ENCODE data around the gene TMEM38B. TPM values are rescaled to one million over a fixed set of nuclear protein-coding genes. Genes with fewer than 3 reads are reported as not detected.

Gene TMEM38B
- polyA plus RNA-seq, 1 of the 3 experiments (the other 2 are of a cell fraction) = 6.8 TPM

DNA sequence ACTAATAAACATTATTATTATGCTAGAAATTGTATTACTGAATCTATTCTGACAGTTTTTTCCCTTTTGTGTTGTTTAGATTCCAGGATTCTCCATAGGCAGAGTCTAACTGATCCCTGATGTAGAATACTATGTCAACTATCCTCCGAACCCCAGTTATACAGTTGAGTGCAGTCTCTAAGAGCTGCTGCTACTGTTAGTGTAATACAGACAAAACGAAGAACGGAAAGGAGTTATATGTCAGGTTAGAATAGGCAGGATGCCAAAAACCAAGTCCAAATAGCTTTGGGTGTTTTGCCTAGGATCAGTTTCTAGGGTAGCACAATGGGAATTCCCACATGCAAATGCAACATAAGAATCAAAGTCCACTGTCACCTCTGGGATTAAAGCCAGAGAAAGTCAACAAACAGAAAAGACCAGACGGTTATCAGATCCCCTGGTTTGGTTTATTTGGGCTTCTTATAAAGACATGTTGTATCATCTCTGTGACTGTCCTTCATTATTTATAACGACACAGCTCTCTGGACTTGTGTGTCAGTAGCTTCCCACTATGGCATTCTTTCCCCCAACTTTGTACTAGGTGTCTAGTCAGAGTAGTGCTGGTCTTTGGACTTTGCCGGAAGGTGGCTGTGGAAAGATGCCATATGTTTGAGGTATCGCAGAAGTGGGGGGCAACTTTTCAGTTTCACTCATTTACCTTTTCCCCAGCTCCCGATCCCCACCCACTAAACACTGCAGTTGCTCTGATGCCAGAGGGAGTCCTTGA lies 14.9 kb upstream of the TMEM38B start (continued):
- no peak for TF ChIP-seq EZH2phosphoT487 (IDR thresholded peaks at IDR 0.05; ENCODE audit: borderline replicate concordance, low read depth)
- no peak for TF ChIP-seq NFIC (IDR thresholded peaks at IDR 0.05; ENCODE audit: borderline replicate concordance)
- TF ChIP-seq MAX (IDR thresholded peaks at IDR 0.05; ENCODE audit: low read depth) = no peak
- TF ChIP-seq, protein P1, sequence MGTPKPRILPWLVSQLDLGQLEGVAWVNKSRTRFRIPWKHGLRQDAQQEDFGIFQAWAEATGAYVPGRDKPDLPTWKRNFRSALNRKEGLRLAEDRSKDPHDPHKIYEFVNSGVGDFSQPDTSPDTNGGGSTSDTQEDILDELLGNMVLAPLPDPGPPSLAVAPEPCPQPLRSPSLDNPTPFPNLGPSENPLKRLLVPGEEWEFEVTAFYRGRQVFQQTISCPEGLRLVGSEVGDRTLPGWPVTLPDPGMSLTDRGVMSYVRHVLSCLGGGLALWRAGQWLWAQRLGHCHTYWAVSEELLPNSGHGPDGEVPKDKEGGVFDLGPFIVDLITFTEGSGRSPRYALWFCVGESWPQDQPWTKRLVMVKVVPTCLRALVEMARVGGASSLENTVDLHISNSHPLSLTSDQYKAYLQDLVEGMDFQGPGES (IDR thresholded peaks at IDR 0.05; ENCODE audit: low read depth, low read length) = no peak
- TF ChIP-seq MEF2A (IDR thresholded peaks at IDR 0.05; ENCODE audit: borderline replicate concordance, low read depth) = no peak

DNA sequence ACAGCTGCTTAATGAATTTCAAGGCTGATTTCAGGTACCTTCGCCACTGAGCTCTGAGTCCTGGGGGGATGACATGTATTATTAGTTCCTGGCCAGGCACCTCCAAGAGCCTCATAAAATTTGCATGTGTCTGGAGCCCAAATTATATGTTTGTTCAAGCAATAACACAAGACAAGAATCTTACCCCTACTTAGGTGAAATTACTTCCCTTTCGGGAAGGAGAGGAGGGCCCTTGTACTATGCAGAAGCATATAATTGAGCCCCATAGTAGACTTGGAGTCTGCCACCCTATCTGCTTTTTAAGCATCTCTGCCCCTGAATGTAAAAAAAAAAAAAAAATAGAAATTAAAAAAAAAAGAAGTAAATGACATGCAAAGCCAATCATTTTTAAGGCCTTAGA lies 13.0 kb upstream of the TMEM38B start:
- H3K27ac ChIP-seq (ENCODE audit: low read depth in 2 of 2, low read length in 1 of 2) = no peak overlapping the region
- no peak overlapping the region for H3K4me2 ChIP-seq
- no peaks in the 10 kb centered on the region for H3K36me3 ChIP-seq (replicated peaks in 1 of 2; ENCODE audit: control insufficient read depth in 1 of 2, insufficient read depth in 2 of 2, low read length in 1 of 2)
- no peaks in the 10 kb centered on the region for H3K79me2 ChIP-seq (ENCODE audit: insufficient read depth)
- no peak for DNase-seq
- no peaks in the 10 kb centered on the region; a peak in 1 of 4 replicates for H3K4me1 ChIP-seq (ENCODE audit: control insufficient read depth in 1 of 2, insufficient read depth in 2 of 2, low read depth in 1 of 2, low read length in 1 of 2)
- no peaks in the 10 kb centered on the region for H3F3A ChIP-seq (replicated peaks; ENCODE audit: insufficient read depth)
- TF ChIP-seq FOXM1 (IDR thresholded peaks at IDR 0.05; ENCODE audit: low read depth) = no peak
- no peaks in the 10 kb centered on the region for H3K9me3 ChIP-seq
- POLR2A ChIA-PET = no interaction called here
- CTCF ChIA-PET = interaction anchor here (0.9 to 2.4 kb wide), 2 partner anchors 10 to 12 kb away, joined by 3 to 10 read pairs; partner anchors contain the start of gene TMEM38B
- H3K4me3 ChIP-seq (ENCODE audit: low read depth in 2 of 2, low read length in 1 of 2) = no peak overlapping the region
- 88% methylated on average over 2 of the region's 2 CpGs for WGBS (ENCODE audit: low lambda C conversion rate)
- H2AFZ ChIP-seq (ENCODE audit: low read depth) = no peak overlapping the region
- H3K27me3 ChIP-seq (ENCODE audit: insufficient read depth) = no peaks in the 10 kb centered on the region
- H3K9ac ChIP-seq = no peak overlapping the region
- no peaks in the 10 kb centered on the region for H3K9me2 ChIP-seq
- no peaks in the 10 kb centered on the region for H4K20me1 ChIP-seq (ENCODE audit: insufficient read depth)

DNA sequence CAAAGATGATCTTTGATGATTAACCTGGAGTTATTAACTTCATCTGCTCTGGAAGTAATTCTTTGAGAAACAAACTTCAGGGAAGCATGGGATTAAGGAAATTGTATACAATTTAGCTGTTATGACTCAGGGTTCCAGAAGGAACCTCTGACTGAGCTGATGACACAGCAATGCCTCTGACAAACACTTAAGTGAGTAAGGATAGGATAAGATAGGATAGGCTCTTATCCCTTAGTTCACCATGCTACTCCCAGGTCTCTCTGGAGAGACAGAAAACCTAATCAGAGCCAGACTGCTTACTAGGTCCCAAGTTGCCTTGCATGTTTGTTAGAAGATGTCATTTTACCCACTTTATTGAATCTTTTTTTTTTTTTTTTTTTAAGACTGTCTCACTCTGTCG lies 12.6 kb upstream of the TMEM38B start:
- Histone ChIP-seq H3K79me2 (ENCODE audit: insufficient read depth) (no peaks in the 10 kb centered on the region), H3K4me2 (no peak overlapping the region), H3K4me1 (ENCODE audit: control insufficient read depth in 1 of 2, insufficient read depth in 2 of 2, low read depth in 1 of 2, low read length in 1 of 2) (no peaks in the 10 kb centered on the region), H2AFZ (ENCODE audit: low read depth) (no peak overlapping the region), H3K9me2 (no peaks in the 10 kb centered on the region), H3K4me3 (ENCODE audit: low read depth in 2 of 2, low read length in 1 of 2) (no peak overlapping the region), H3K9ac (no peak overlapping the region), H4K20me1 (ENCODE audit: insufficient read depth) (no peaks in the 10 kb centered on the region), H3K27ac (ENCODE audit: low read depth in 2 of 2, low read length in 1 of 2) (no peak overlapping the region), H3K27me3 (ENCODE audit: insufficient read depth) (no peaks in the 10 kb centered on the region), H3K36me3 (replicated peaks in 1 of 2; ENCODE audit: control insufficient read depth in 1 of 2, insufficient read depth in 2 of 2, low read length in 1 of 2) (no peaks in the 10 kb centered on the region), H3F3A (replicated peaks; ENCODE audit: insufficient read depth) (no peaks in the 10 kb centered on the region), H3K9me3 (no peaks in the 10 kb centered on the region)
- TF ChIP-seq TAF1 (IDR thresholded peaks at IDR 0.05; ENCODE audit: borderline replicate concordance, low read depth, low read length) (no peak), RXRA (IDR thresholded peaks at IDR 0.05; ENCODE audit: borderline replicate concordance, low read depth) (no peak), TEAD4 (IDR thresholded peaks at IDR 0.05; ENCODE audit: borderline replicate concordance, insufficient read depth) (no peak), SIN3A (IDR thresholded peaks at IDR 0.05; ENCODE audit: borderline replicate concordance, low read depth, low read length) (no peak), FOXM1 (IDR thresholded peaks at IDR 0.05; ENCODE audit: low read depth) (no peak), MAX (IDR thresholded peaks at IDR 0.05; ENCODE audit: low read depth) (no peak), NRF1 (IDR thresholded peaks at IDR 0.05; ENCODE audit: low read depth, low read length) (no peak), FOXJ3 (CRISPR knock-in tag; IDR thresholded peaks at IDR 0.05) (no peak), SMC3 (IDR thresholded peaks at IDR 0.05; ENCODE audit: low read depth, low read length) (no peak), MEF2A (IDR thresholded peaks at IDR 0.05; ENCODE audit: borderline replicate concordance, low read depth) (no peak), EZH2phosphoT487 (IDR thresholded peaks at IDR 0.05; ENCODE audit: borderline replicate concordance, low read depth) (no peak)
- TF ChIP-seq, protein P1 (IDR thresholded peaks at IDR 0.05; ENCODE audit: low read depth, low read length) = no peak
- TF ChIP-seq, protein P2, sequence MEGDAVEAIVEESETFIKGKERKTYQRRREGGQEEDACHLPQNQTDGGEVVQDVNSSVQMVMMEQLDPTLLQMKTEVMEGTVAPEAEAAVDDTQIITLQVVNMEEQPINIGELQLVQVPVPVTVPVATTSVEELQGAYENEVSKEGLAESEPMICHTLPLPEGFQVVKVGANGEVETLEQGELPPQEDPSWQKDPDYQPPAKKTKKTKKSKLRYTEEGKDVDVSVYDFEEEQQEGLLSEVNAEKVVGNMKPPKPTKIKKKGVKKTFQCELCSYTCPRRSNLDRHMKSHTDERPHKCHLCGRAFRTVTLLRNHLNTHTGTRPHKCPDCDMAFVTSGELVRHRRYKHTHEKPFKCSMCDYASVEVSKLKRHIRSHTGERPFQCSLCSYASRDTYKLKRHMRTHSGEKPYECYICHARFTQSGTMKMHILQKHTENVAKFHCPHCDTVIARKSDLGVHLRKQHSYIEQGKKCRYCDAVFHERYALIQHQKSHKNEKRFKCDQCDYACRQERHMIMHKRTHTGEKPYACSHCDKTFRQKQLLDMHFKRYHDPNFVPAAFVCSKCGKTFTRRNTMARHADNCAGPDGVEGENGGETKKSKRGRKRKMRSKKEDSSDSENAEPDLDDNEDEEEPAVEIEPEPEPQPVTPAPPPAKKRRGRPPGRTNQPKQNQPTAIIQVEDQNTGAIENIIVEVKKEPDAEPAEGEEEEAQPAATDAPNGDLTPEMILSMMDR (IDR thresholded peaks at IDR 0.05) = no peak
- TF ChIP-seq, protein P3, sequence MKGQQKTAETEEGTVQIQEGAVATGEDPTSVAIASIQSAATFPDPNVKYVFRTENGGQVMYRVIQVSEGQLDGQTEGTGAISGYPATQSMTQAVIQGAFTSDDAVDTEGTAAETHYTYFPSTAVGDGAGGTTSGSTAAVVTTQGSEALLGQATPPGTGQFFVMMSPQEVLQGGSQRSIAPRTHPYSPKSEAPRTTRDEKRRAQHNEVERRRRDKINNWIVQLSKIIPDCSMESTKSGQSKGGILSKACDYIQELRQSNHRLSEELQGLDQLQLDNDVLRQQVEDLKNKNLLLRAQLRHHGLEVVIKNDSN (IDR thresholded peaks at IDR 0.05; ENCODE audit: borderline replicate concordance, low read depth) = no peak
- WGBS (ENCODE audit: low lambda C conversion rate) = 83% methylated on average over 1 of the region's 1 CpG
- CTCF ChIA-PET = interaction anchor here (1.0 to 2.4 kb wide), 2 partner anchors 9 kb away, joined by 3 to 10 read pairs; no protein-coding TSS in a partner anchor
- no peak for DNase-seq
- POLR2A ChIA-PET = no interaction called here
